Neural crest cell (in vitro differentiated cells): ENCODE results near the gene RELL2. TPM values are rescaled to one million over a fixed set of nuclear protein-coding genes. Genes with fewer than 3 reads are reported as not detected.

Source experiments
- DNase-seq: peaks from one replicate; pipeline ENCODE4 v3.0.0; 2021; ENCODE audit warnings: low read depth, mixed read lengths, low spot score
- H3K27ac Mint-ChIP-seq: one replicate; pipeline ENCODE4 v1.8.0; 2021; ENCODE audit warnings: mild to moderate bottlenecking, mixed read lengths; ENCODE audit not compliant: unreplicated experiment
- H3K27me3 Mint-ChIP-seq: 2 replicates; pipeline ENCODE4 v1.8.0; 2021; ENCODE audit warnings: low read depth, mild to moderate bottlenecking, mixed read lengths
- H3K36me3 Mint-ChIP-seq: 2 replicates; pipeline ENCODE4 v1.8.0; 2021; ENCODE audit warnings: low read depth, mild to moderate bottlenecking, mixed read lengths
- H3K4me1 Mint-ChIP-seq: 2 replicates; pipeline ENCODE4 v1.8.0; 2021; ENCODE audit warnings: mixed read lengths
- H3K4me3 Mint-ChIP-seq: one replicate; pipeline ENCODE4 v1.8.0; 2021; ENCODE audit warnings: mild to moderate bottlenecking, mixed read lengths
- H3K9me3 Mint-ChIP-seq: 2 replicates; pipeline ENCODE4 v1.8.0; 2021; ENCODE audit warnings: mixed read lengths
- CTCF ChIP-seq: fragments of 200-600 bp; sonication (generic); conservative IDR thresholded peaks from 2 replicates; pipeline ENCODE4 v1.5.0; 2021; ENCODE audit warnings: antibody characterized with exemption, mild to moderate bottlenecking
- total RNA-seq: library from RNA; stranded (reverse); gene quantifications from 2 replicates; pipeline ENCODE4 v1.2.1, GENCODE V29; 2021

The RELL2 gene
- total RNA-seq, 1 donor from 2014 or later = 6.9 TPM

GRCh38 chr5:141657404-141657803 lies 20.6 kb downstream of the RELL2 start:
- Mint-ChIP-seq H3K4me3 (no peak overlapping the region), H3K36me3 (peaks cover 17% of the 10 kb centered on the region), H3K9me3 (no peaks in the 10 kb centered on the region), H3K27me3 (no peaks in the 10 kb centered on the region), H3K27ac (no peak overlapping the region), H3K4me1 (peaks cover under 1% of the 10 kb centered on the region)
- no peak for TF ChIP-seq CTCF
- DNase-seq = no peak

- Mint-ChIP-seq H3K4me1 (no peaks in the 10 kb centered on the region), H3K36me3 (peaks cover 17% of the 10 kb centered on the region), H3K9me3 (no peaks in the 10 kb centered on the region), H3K4me3 (no peak overlapping the region), H3K27me3 (no peaks in the 10 kb centered on the region), H3K27ac (no peak overlapping the region)
- no peak for TF ChIP-seq CTCF
- no peak for DNase-seq
Observed at GRCh38 chr5:141657937-141658545, 21.2 kb downstream of the RELL2 start.

GRCh38 chr5:141662028-141662427 lies 25.2 kb downstream of the RELL2 start:
- Mint-ChIP-seq H3K9me3 (no peaks in the 10 kb centered on the region), H3K27ac (no peak overlapping the region), H3K4me3 (no peak overlapping the region), H3K4me1 (peaks cover 4% of the 10 kb centered on the region), H3K36me3 (peaks cover 10% of the 10 kb centered on the region), H3K27me3 (no peaks in the 10 kb centered on the region)
- TF ChIP-seq CTCF = no peak
- DNase-seq = no peak

- TF ChIP-seq CTCF = no peak
- DNase-seq = no peak
- Mint-ChIP-seq H3K9me3 (no peaks in the 10 kb centered on the region), H3K36me3 (peaks cover 3% of the 10 kb centered on the region), H3K4me1 (peaks cover 4% of the 10 kb centered on the region), H3K27ac (no peak overlapping the region), H3K4me3 (no peak overlapping the region), H3K27me3 (no peaks in the 10 kb centered on the region)
Observed at GRCh38 chr5:141663506-141663905, 26.7 kb downstream of the RELL2 start.

GRCh38 chr5:141664733-141665461 lies 28.1 kb downstream of the RELL2 start:
- DNase-seq = peak; percentile 85
- Mint-ChIP-seq H3K27ac (no peak overlapping the region), H3K36me3 (no peaks in the 10 kb centered on the region), H3K9me3 (no peaks in the 10 kb centered on the region), H3K4me1 (peaks cover 4% of the 10 kb centered on the region), H3K27me3 (no peaks in the 10 kb centered on the region), H3K4me3 (no peak overlapping the region)
- TF ChIP-seq CTCF = peak; percentile 89
